ENCODE results near the gene ACTL7B. TPM values are rescaled to one million over a fixed set of nuclear protein-coding genes. Genes with fewer than 3 reads are reported as not detected.

The ACTL7B gene
- total and polyA plus RNA-seq, 2 donors (not counting 1 experiment from before 2014, with no cell fraction given) = 0.07 TPM; not detected in 1

DNA sequence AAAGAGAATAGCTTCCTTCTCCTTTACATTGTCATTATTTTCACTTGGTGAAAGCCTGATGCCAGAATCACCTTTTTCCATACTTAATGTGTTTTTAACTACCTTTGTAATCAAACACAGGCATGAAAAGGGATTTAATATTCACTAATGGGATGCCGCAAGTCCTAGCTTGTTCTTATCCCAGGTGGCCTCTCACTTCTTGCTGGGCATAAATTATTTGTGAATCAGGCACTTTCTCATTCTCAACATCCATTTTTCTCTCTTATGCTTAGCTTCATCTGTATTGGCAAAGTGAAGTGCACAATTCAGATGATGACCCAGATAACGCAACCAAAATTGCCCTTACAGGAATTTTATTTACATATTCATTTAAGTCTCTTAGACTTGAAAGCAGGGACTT, 10.9 kb downstream of the ACTL7B start:
- ChIA-PET POLR2A (no interaction called here), CTCF (no interaction called here)
- no peak overlapping the region for H2AFZ ChIP-seq (ENCODE audit: insufficient read depth, low read depth, low read length, poor library complexity, severe bottlenecking)
- no peaks in the 10 kb centered on the region for H3K79me2 ChIP-seq (ENCODE audit: control insufficient read depth, insufficient read depth, low read length)
- H3K9me3 ChIP-seq (ENCODE audit: control extremely low read depth in 1 of 3, control insufficient read depth in 2 of 3, insufficient read depth in 1 of 3, low read length in 2 of 3) = no peaks in the 10 kb centered on the region
- H3K4me2 ChIP-seq (replicated peaks; ENCODE audit: low read depth, low read length, poor library complexity, severe bottlenecking) = no peak overlapping the region
- TF ChIP-seq EZH2 (IDR thresholded peaks at IDR 0.05; ENCODE audit: borderline replicate concordance, insufficient read depth, low read depth, low read length, poor library complexity, severe bottlenecking) (no peak), CTCF (IDR thresholded peaks at IDR 0.05) (no peak)
- Mint-ChIP-seq H3K4me1 (peaks cover 18% of the 10 kb centered on the region), H3K27ac (no peak overlapping the region), H3K4me3 (no peak overlapping the region), H3K9me3 (ENCODE audit: insufficient read depth) (no peaks in the 10 kb centered on the region), H3K27me3 (peaks cover 3% of the 10 kb centered on the region)
- intact Hi-C loops (cut with micrococcal nuclease) = no loop called here
- ATAC-seq (ENCODE audit: low read depth) (no peak), DNase-seq (no peak)
- no peaks in the 10 kb centered on the region for H3K27me3 ChIP-seq (replicated peaks in 1 of 4; ENCODE audit: control extremely low read depth in 1 of 4, control insufficient read depth in 3 of 4, insufficient read depth in 4 of 4, low read length in 3 of 4)
- no peaks in the 10 kb centered on the region for H4K20me1 ChIP-seq (ENCODE audit: control insufficient read depth, insufficient read depth, low read length, poor library complexity, severe bottlenecking)
- H3K9ac ChIP-seq (ENCODE audit: low read length) = no peak overlapping the region
- WGBS (ENCODE audit: insufficient coverage) = no CpG with 5 or more reads among the region's 2 CpGs
- peaks cover 8 to 16% of the 10 kb centered on the region in 2 donors for H3K4me1 ChIP-seq (ENCODE audit: control insufficient read depth in 2 of 2, insufficient read depth in 2 of 2, low read length in 2 of 2)
- H3K27ac ChIP-seq (ENCODE audit: low read length in 2 of 2) = no peak overlapping the region
- no peaks in the 10 kb centered on the region for H3K36me3 ChIP-seq (replicated peaks in 1 of 2; ENCODE audit: control extremely low read depth in 1 of 2, control insufficient read depth in 1 of 2, extremely low read depth in 1 of 2, insufficient read depth in 2 of 2, low read length in 1 of 2)
- no peak overlapping the region for H3K4me3 ChIP-seq (ENCODE audit: control extremely low read depth in 1 of 5, extremely low read depth in 1 of 5, insufficient read depth in 1 of 5, low read depth in 2 of 5, low read length in 4 of 5)

- H3K4me1 Mint-ChIP-seq = peaks cover 18% of the 10 kb centered on the region
- Histone ChIP-seq H3K4me1 (ENCODE audit: control insufficient read depth in 2 of 2, insufficient read depth in 2 of 2, low read length in 2 of 2) (peaks cover 8 to 16% of the 10 kb centered on the region in 2 donors), H3K27ac (ENCODE audit: low read length in 2 of 2) (no peak overlapping the region), H3K4me3 (ENCODE audit: control extremely low read depth in 1 of 5, extremely low read depth in 1 of 5, insufficient read depth in 1 of 5, low read depth in 2 of 5, low read length in 4 of 5) (no peak overlapping the region), H3K36me3 (replicated peaks in 1 of 2; ENCODE audit: control extremely low read depth in 1 of 2, control insufficient read depth in 1 of 2, extremely low read depth in 1 of 2, insufficient read depth in 2 of 2, low read length in 1 of 2) (no peaks in the 10 kb centered on the region), H4K20me1 (ENCODE audit: control insufficient read depth, insufficient read depth, low read length, poor library complexity, severe bottlenecking) (no peaks in the 10 kb centered on the region), H2AFZ (ENCODE audit: insufficient read depth, low read depth, low read length, poor library complexity, severe bottlenecking) (no peak overlapping the region), H3K4me2 (replicated peaks; ENCODE audit: low read depth, low read length, poor library complexity, severe bottlenecking) (no peak overlapping the region), H3K9me3 (ENCODE audit: control extremely low read depth in 1 of 3, control insufficient read depth in 2 of 3, insufficient read depth in 1 of 3, low read length in 2 of 3) (no peaks in the 10 kb centered on the region), H3K27me3 (replicated peaks in 1 of 4; ENCODE audit: control extremely low read depth in 1 of 4, control insufficient read depth in 3 of 4, insufficient read depth in 4 of 4, low read length in 3 of 4) (no peaks in the 10 kb centered on the region), H3K9ac (ENCODE audit: low read length) (no peak overlapping the region), H3K79me2 (ENCODE audit: control insufficient read depth, insufficient read depth, low read length) (no peaks in the 10 kb centered on the region)
- intact Hi-C loops (cut with micrococcal nuclease) = no loop called here
- TF ChIP-seq CTCF (IDR thresholded peaks at IDR 0.05) = no peak
- no peak for TF ChIP-seq EZH2 (IDR thresholded peaks at IDR 0.05; ENCODE audit: borderline replicate concordance, insufficient read depth, low read depth, low read length, poor library complexity, severe bottlenecking)
- H3K4me3 Mint-ChIP-seq = no peak overlapping the region
- 67% methylated on average over 2 of the region's 2 CpGs for WGBS (ENCODE audit: insufficient coverage)
- H3K27ac Mint-ChIP-seq = no peak overlapping the region
- H3K9me3 Mint-ChIP-seq (ENCODE audit: insufficient read depth) = no peaks in the 10 kb centered on the region
- peaks cover 3% of the 10 kb centered on the region for H3K27me3 Mint-ChIP-seq
- DNase-seq = no peak
- CTCF ChIA-PET = no interaction called here
- no peak for ATAC-seq (ENCODE audit: low read depth)
- POLR2A ChIA-PET = no interaction called here
These were observed 11.4 kb downstream of the ACTL7B start for GRCh38 chr9:108844391-108844790.

All from B cell (primary cell).